ENCODE results near the gene BCL2L14. TPM values are rescaled to one million over a fixed set of nuclear protein-coding genes. Genes with fewer than 3 reads are reported as not detected.

BCL2L14 gene
- total RNA-seq, 1 experiment from 2014 or later, result not detected

DNA sequence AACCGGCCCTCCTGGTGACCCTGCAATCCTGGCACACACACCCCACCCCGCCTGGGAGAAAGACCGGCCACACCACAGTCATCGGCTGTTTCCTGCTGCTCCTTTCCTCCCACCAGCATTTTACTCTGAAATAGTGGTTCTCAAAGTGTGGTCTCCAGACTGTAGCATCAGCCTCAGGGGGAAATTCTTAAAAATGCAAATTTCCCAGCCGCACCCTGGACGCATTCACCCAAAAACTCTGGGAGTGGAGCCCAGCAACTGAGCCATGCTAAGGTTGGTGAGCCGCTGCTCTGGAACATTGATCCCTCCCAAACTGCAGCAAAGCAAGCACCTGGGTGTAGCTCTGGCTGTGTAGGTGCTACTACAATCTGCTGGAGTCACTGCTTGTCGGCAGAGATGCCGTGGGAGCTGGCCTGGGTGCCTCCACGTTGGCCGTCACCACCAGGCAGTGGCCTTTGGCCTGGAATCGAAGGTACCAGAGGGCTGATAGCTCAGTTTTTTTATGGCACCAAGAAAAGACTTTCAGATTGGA lies 38.4 kb upstream of the BCL2L14 start:
- no peak for DNase-seq (ENCODE audit: unreplicated experiment)
- H3K4me1 Mint-ChIP-seq (ENCODE audit: insufficient read depth, unreplicated experiment), result peaks cover 5% of the 10 kb centered on the region
- no peaks in the 10 kb centered on the region for H3K9me3 Mint-ChIP-seq (ENCODE audit: unreplicated experiment)
- H3K36me3 Mint-ChIP-seq (ENCODE audit: insufficient read depth, unreplicated experiment), result no peaks in the 10 kb centered on the region
- H3K27ac Mint-ChIP-seq (ENCODE audit: low read depth, unreplicated experiment), result no peak overlapping the region
- ChIA-PET POLR2A (interaction anchor here (0.6 to 3.0 kb wide), 8 partner anchors 14 to 454 kb away, joined by 3 to 44 read pairs (median 4); partner anchors contain the start of gene ETV6), CTCF (interaction anchor here (0.6 to 10.8 kb wide), 28 partner anchors 10 to 802 kb away, joined by 3 to 259 read pairs (median 4); no protein-coding TSS in a partner anchor)
- no peak overlapping the region for H3K4me3 Mint-ChIP-seq (ENCODE audit: unreplicated experiment)
- H3K27me3 Mint-ChIP-seq (ENCODE audit: insufficient read depth, unreplicated experiment), result no peaks in the 10 kb centered on the region
- no TSS peak for BruUV-seq (replicated peaks)
- intact Hi-C loops (cut with micrococcal nuclease), result no loop called here
- TF ChIP-seq, protein P1, sequence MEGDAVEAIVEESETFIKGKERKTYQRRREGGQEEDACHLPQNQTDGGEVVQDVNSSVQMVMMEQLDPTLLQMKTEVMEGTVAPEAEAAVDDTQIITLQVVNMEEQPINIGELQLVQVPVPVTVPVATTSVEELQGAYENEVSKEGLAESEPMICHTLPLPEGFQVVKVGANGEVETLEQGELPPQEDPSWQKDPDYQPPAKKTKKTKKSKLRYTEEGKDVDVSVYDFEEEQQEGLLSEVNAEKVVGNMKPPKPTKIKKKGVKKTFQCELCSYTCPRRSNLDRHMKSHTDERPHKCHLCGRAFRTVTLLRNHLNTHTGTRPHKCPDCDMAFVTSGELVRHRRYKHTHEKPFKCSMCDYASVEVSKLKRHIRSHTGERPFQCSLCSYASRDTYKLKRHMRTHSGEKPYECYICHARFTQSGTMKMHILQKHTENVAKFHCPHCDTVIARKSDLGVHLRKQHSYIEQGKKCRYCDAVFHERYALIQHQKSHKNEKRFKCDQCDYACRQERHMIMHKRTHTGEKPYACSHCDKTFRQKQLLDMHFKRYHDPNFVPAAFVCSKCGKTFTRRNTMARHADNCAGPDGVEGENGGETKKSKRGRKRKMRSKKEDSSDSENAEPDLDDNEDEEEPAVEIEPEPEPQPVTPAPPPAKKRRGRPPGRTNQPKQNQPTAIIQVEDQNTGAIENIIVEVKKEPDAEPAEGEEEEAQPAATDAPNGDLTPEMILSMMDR (IDR thresholded peaks at IDR 0.05; ENCODE audit: unreplicated experiment), result no peak

DNA sequence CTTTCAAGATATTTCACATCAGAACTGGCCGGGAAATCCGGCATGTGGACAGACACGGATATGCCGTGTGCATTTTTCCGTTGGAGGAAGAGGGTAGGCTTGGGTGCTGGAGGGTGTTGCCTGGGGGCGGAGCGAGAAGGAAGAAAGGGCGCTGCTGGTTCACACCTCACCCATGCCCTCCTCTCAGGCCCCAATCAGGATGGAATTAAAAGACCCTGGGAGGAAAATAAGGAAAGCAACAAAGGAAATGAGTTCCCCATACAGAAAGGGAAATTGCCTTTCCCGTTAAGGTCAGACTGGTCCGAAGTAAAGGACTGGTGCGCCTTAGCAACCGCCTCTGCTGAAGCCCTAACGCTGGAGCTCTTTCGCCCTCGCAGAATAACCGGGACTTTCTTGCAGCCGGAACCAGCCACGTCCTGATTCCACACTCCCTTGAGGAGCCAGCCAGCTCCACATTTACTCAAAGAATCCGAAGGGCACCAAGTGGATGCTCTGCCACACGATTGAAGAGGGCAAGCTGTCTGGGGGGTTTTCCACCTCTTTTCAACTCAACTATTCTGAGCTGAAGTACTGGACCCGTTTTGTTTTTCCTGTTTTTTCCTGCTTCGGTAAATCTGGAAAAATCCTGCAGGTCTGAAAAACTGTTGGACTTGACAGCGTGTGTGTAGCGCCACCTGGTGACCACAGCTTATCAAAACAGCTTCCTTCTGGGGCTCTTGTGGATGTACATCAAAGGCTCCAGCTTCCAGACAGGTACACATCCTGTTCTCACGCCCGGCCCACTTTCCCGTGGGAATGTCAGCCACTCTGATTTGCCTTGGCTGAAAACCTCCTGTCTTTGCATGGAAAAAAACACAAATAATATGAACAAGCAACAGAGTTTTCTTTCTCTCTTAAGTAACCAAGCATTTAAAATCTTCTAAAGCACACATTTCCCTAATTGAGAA lies 37.6 kb upstream of the BCL2L14 start:
- BruUV-seq (replicated peaks), result no TSS peak
- ChIA-PET CTCF (interaction anchor here (0.6 to 10.8 kb wide), 46 partner anchors 9 to 1327 kb away, joined by 3 to 259 read pairs (median 4); no protein-coding TSS in a partner anchor), POLR2A (interaction anchor here (0.8 to 3.0 kb wide), 7 partner anchors 287 to 455 kb away, joined by 3 to 44 read pairs (median 4); partner anchors contain the start of gene ETV6)
- H3K4me1 Mint-ChIP-seq (ENCODE audit: insufficient read depth, unreplicated experiment), result peaks cover 5% of the 10 kb centered on the region
- no peaks in the 10 kb centered on the region for H3K36me3 Mint-ChIP-seq (ENCODE audit: insufficient read depth, unreplicated experiment)
- no peak overlapping the region for H3K27ac Mint-ChIP-seq (ENCODE audit: low read depth, unreplicated experiment)
- intact Hi-C loops (cut with micrococcal nuclease), result loop anchor here (1.0 kb wide), 3 partner anchors 383 to 479 kb away; no protein-coding TSS in a partner anchor
- DNase-seq (ENCODE audit: unreplicated experiment), result peak; percentile 84
- TF ChIP-seq, protein P1 (IDR thresholded peaks at IDR 0.05; ENCODE audit: unreplicated experiment), result peak; percentile 85
- no peaks in the 10 kb centered on the region for H3K9me3 Mint-ChIP-seq (ENCODE audit: unreplicated experiment)
- H3K4me3 Mint-ChIP-seq (ENCODE audit: unreplicated experiment), result no peak overlapping the region
- no peaks in the 10 kb centered on the region for H3K27me3 Mint-ChIP-seq (ENCODE audit: insufficient read depth, unreplicated experiment)

DNA sequence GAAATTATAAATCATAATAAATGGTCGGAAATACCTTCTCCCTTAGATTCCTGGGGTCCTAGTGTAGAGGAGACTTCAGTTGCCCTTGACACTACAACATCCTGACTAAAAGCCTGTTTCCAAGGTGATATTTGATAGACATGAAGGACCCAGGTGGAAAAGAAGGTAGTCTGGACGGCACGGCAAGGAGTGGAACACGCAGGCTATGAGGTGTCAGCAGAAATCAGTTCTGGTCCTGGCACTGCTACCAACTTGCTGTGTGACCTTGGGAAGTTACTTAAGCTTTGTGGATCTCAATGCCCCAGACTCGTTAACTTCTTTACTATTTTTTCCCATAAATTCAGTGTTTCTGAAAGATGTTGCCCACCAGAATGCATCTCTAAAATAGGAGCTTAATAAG lies 36.9 kb upstream of the BCL2L14 start:
- Mint-ChIP-seq H3K36me3 (ENCODE audit: insufficient read depth, unreplicated experiment) (no peaks in the 10 kb centered on the region), H3K9me3 (ENCODE audit: unreplicated experiment) (no peaks in the 10 kb centered on the region), H3K27me3 (ENCODE audit: insufficient read depth, unreplicated experiment) (no peaks in the 10 kb centered on the region), H3K27ac (ENCODE audit: low read depth, unreplicated experiment) (no peak overlapping the region), H3K4me1 (ENCODE audit: insufficient read depth, unreplicated experiment) (peaks cover 5% of the 10 kb centered on the region), H3K4me3 (ENCODE audit: unreplicated experiment) (no peak overlapping the region)
- no peak for DNase-seq (ENCODE audit: unreplicated experiment)
- intact Hi-C loops (cut with micrococcal nuclease), result loop anchor here (1.0 kb wide), 3 partner anchors 384 to 480 kb away; no protein-coding TSS in a partner anchor
- CTCF ChIA-PET, result interaction anchor here (0.6 to 10.8 kb wide), 31 partner anchors 9 to 1327 kb away, joined by 3 to 259 read pairs (median 5); no protein-coding TSS in a partner anchor
- POLR2A ChIA-PET, result interaction anchor here (0.8 to 3.0 kb wide), 7 partner anchors 288 to 456 kb away, joined by 3 to 44 read pairs (median 4); partner anchors contain the start of gene ETV6
- TF ChIP-seq, protein P1 (IDR thresholded peaks at IDR 0.05; ENCODE audit: unreplicated experiment), result no peak
- no TSS peak for BruUV-seq (replicated peaks)

DNA sequence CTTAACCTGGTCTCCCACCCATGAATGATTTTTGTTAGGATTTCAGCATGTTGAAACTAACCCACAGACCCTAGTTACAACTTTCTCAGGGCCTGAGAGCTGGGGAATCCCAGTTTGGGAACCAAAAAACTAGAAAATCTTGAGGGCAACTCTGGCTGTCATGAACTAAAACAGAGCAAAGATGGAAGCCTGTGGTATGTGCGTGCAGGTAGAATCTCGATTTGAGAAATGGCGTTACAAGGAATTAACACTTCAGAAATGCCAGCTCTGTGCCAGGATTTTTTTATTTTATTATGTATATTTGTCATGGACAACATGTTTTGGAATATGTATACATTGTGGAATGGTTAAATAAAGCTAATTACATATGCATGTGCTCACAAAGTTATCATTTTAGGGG lies 36.4 kb upstream of the BCL2L14 start:
- Mint-ChIP-seq H3K27ac (ENCODE audit: low read depth, unreplicated experiment) (no peak overlapping the region), H3K4me3 (ENCODE audit: unreplicated experiment) (no peak overlapping the region), H3K9me3 (ENCODE audit: unreplicated experiment) (no peaks in the 10 kb centered on the region), H3K36me3 (ENCODE audit: insufficient read depth, unreplicated experiment) (no peaks in the 10 kb centered on the region), H3K4me1 (ENCODE audit: insufficient read depth, unreplicated experiment) (peaks cover 5% of the 10 kb centered on the region), H3K27me3 (ENCODE audit: insufficient read depth, unreplicated experiment) (no peaks in the 10 kb centered on the region)
- BruUV-seq (replicated peaks), result no TSS peak
- ChIA-PET CTCF (interaction anchor here (0.8 to 10.8 kb wide), 16 partner anchors 13 to 547 kb away, joined by 3 to 259 read pairs (median 6); no protein-coding TSS in a partner anchor), POLR2A (interaction anchor here (2.2 to 3.0 kb wide), 2 partner anchors 385 to 453 kb away, joined by 12 to 44 read pairs; partner anchors contain the start of gene ETV6)
- TF ChIP-seq, protein P1 (IDR thresholded peaks at IDR 0.05; ENCODE audit: unreplicated experiment), result no peak
- no peak for DNase-seq (ENCODE audit: unreplicated experiment)
- intact Hi-C loops (cut with micrococcal nuclease), result no loop called here
